Measurements from ENCODE around the gene MTMR1.

Gene MTMR1

GRCh38 chrX:150692831-150693724 is at the start of gene MTMR1:
TSS of gene MTMR1 (plus strand) at chrX:150693396. CDS start at chrX:150693531, 135 bp downstream.
- ATAC-seq: peak; percentile 17
- peak; percentile 60 for DNase-seq

- ATAC-seq (no peak), DNase-seq (no peak)
Observed at GRCh38 chrX:150643958-150644357, 49.2 kb upstream of the MTMR1 start.

- no peak for DNase-seq
- ATAC-seq: no peak
Observed at GRCh38 chrX:150644422-150644821, 48.8 kb upstream of the MTMR1 start.

GRCh38 chrX:150647331-150647730 is 45.9 kb upstream of the MTMR1 start:
- DNase-seq (no peak), ATAC-seq (no peak)

- no peak for ATAC-seq
- DNase-seq: no peak
Observed at GRCh38 chrX:150648296-150648940, 44.8 kb upstream of the MTMR1 start.

- no peak for DNase-seq
- no peak for ATAC-seq
Observed at GRCh38 chrX:150649096-150649870, 43.9 kb upstream of the MTMR1 start.

GRCh38 chrX:150651906-150652305 is 41.3 kb upstream of the MTMR1 start:
- ATAC-seq: no peak
- no peak for DNase-seq

GRCh38 chrX:150655788-150656187 is 37.4 kb upstream of the MTMR1 start:
- DNase-seq (no peak), ATAC-seq (no peak)

- ATAC-seq (no peak), DNase-seq (no peak)
Observed at GRCh38 chrX:150663073-150663472, 30.1 kb upstream of the MTMR1 start.

GRCh38 chrX:150664290-150664689 is 28.9 kb upstream of the MTMR1 start:
- ATAC-seq (no peak), DNase-seq (no peak)

GRCh38 chrX:150676221-150676620 is 17.0 kb upstream of the MTMR1 start:
- DNase-seq (no peak), ATAC-seq (no peak)

- DNase-seq: no peak
- ATAC-seq: no peak
Observed at GRCh38 chrX:150680974-150681373, 12.2 kb upstream of the MTMR1 start.

- ATAC-seq: no peak
Observed at GRCh38 chrX:150683112-150683511, 10.1 kb upstream of the MTMR1 start.

GRCh38 chrX:150683536-150684146 is 9.6 kb upstream of the MTMR1 start:
- no peak for DNase-seq
- ATAC-seq: no peak

More at GRCh38 chrX:150683112-150683511, 10.1 kb upstream of the MTMR1 start:
- DNase-seq: no peak

GRCh38 chrX:150688911-150689451 is 4.2 kb upstream of the MTMR1 start:
- ATAC-seq: no peak
- no peak for DNase-seq

- peak; percentile 23 for ATAC-seq
- peak; percentile 23 for DNase-seq
Observed at GRCh38 chrX:150690126-150690525, 3.1 kb upstream of the MTMR1 start.

GRCh38 chrX:150692296-150692695 is 900 bp upstream of the MTMR1 start:
- ATAC-seq (peak; percentile 7), DNase-seq (peak; percentile 10)

GRCh38 chrX:150693725-150694574 is 754 bp downstream of the MTMR1 start:
- DNase-seq (peak; percentile 77), ATAC-seq (peak; percentile 31)

GRCh38 chrX:150694738-150695410 is 1.7 kb downstream of the MTMR1 start:
- ATAC-seq (peak; percentile 73), DNase-seq (peak; percentile 37)

- ATAC-seq: no peak
- no peak for DNase-seq
Observed at GRCh38 chrX:150696331-150696730, 3.1 kb downstream of the MTMR1 start.

Measured in stimulated activated naive CD8-positive, alpha-beta T cell treated with anti-CD3 and anti-CD28 coated beads, Interleukin-15, Interleukin-2, amounts not matched to agents 100 U/mL and 50 U/mL, for 24 hours (primary cell).